Cerebellar nuclear complex (tissue), 1 donor: ENCODE results near the gene NOVA1.

Source experiments
- DNase-seq, 2 experiments: peaks; one replicate each; lab custom pipeline; 2025; lab: John Stamatoyannopoulos, UW

The NOVA1 gene

DNA sequence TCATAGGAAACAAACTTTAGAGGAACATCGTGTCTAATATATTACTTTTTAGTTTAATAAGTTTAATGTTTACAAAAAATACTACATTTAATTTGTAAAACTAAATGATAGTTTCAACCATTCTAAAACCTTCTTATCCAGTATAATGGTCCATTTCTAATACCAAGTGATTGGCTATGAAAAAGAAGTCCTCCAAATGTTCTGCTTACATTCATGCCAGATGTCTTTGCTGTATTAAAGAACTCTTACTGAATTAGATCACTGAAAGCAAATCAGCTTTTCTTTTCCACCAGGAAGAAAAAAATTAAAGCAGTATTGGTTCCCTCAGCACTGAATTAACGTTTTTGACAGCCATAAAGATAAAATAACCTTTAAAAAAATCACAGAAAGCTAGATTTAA is 3.7 kb downstream of the NOVA1 start:
- DNase-seq, result no peak

GRCh38 chr14:26593357-26593756 is 4.5 kb downstream of the NOVA1 start:
- no peak for DNase-seq

GRCh38 chr14:26589925-26590324 is 7.9 kb downstream of the NOVA1 start:
- peak in 1 of 2 experiments; percentile 22 for DNase-seq

- no peak for DNase-seq
These were observed 20.1 kb downstream of the NOVA1 start for GRCh38 chr14:26577711-26578110.

DNA sequence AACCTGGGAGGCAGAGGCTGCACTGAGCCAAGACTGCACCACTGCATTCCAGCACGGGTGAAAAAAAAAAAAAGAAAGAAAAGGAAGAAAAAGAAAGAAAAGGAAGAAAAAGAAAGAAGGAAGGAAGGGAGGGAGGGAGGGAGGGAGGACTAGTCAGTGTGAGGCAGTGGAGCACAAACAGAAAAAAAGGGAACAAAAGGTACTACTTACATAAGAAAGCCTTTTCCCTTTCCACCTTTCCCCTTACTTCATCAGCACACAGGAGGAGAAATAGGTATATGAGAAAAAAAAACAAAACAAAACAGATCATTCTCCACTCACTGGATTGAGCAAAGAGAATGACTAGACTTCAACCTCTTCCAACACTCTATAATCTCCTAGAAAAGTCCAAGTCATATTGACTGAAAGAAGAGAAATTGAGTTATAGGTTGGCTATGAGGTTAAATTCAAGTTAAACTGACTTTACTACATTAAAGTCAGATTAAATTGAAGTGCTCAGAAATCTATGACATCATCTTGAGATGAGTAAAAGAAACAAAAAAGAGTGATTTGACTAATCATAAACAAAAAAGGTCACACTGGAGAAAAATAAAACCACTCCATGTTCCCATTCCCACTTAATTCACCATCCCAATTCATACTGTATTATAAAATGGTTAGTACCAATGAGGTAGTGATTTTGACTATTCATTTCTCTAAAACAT is 43.6 kb downstream of the NOVA1 start:
- DNase-seq, result no peak

- DNase-seq, result peak in 1 of 2 experiments; percentile 6
These were observed 48.3 kb downstream of the NOVA1 start for GRCh38 chr14:26549571-26549970.

GRCh38 chr14:26548406-26548805 is 49.4 kb downstream of the NOVA1 start:
- DNase-seq, result no peak

GRCh38 chr14:26538176-26538575 is 59.7 kb downstream of the NOVA1 start:
- DNase-seq, result no peak

GRCh38 chr14:26531894-26532293 is 65.9 kb downstream of the NOVA1 start:
- no peak for DNase-seq

- no peak for DNase-seq
These were observed 69.2 kb downstream of the NOVA1 start for GRCh38 chr14:26528415-26529182.

- DNase-seq, result no peak
These were observed 70.7 kb downstream of the NOVA1 start for GRCh38 chr14:26527095-26527494.

- no peak for DNase-seq
These were observed 71.7 kb downstream of the NOVA1 start for GRCh38 chr14:26526137-26526536.

- no peak for DNase-seq
These were observed 72.7 kb downstream of the NOVA1 start for GRCh38 chr14:26525085-26525484.

DNA sequence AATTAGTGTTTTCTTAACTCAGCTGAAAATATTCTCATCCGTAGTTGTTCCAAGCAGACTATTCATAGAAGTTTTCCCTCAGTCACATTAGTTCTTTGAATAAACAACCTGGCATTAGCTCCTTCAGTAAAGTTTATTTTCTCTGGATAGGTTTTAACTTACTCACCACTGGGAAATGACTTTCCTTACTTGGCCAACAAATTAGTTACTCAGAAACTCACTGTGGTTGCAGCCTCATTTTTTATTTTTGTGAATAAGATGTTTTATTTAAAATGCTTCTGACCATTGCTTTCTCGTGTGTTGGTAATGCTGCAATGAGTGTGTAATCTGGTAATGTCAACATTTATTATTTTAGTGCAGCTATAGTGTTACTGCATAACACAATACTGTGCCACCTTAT is 74.9 kb downstream of the NOVA1 start:
- DNase-seq, result no peak

DNA sequence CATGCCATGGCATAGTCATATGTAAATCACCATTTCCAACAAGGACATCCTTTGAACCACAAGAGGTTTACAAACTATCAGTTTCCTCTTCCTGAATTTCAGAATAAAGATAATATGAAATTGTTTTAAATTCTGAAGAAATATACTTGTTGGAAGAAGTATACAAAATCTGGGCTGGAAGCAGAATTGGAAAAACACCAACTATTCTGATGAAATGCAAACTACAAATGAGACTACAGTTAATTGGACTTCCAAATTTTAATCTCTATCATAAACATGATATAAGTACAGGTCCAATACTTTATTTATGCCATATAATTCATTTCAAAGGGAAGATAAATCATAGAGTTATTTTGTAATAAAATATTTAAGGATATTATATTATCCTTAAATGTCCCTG is 80.1 kb downstream of the NOVA1 start:
- DNase-seq, result no peak

DNA sequence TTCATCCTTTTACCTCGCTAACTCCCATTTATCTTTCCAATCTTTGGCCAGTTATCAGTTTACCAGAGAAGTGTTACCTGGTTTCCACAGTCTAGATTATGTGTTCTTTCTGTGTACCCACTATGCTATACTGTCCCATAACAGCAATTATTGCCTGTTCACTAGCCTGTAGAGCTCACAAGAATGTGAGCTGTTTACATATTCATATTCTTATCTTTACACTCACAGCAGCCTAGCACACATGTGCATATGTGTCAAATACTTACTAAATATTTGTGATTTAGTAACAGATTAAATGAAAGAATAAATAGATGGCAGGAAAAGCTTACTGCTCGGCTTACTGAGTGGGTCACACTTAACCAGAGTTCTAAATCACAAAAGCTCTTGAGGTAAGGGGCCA is 97.8 kb downstream of the NOVA1 start:
- no peak for DNase-seq

- DNase-seq, result no peak
These were observed 98.3 kb downstream of the NOVA1 start for GRCh38 chr14:26499546-26499945.

DNA sequence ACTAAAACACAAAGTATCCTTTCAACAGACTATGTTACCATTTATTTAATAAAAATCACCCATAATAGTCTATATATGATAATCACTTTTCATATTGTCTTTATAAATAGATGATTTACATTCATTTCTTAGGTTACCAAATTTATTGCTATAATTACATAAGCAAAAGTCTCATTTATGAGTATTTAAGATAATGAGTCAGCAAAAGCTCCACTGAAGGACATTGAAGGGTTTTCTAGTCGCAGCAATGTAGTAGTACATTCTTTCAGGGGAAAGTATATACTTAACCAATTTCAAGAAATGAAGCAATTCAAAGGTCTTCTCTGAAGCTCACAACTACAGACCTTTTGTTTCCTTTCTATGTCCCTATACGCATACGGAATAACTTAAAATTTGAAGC is 110.9 kb downstream of the NOVA1 start:
- DNase-seq, result no peak

- DNase-seq, result no peak
These were observed 113.3 kb downstream of the NOVA1 start for GRCh38 chr14:26484562-26484961.

- no peak for DNase-seq
These were observed 118.9 kb downstream of the NOVA1 start for GRCh38 chr14:26478967-26479366.

- no peak for DNase-seq
These were observed 131.0 kb downstream of the NOVA1 start for GRCh38 chr14:26466862-26467261.

- DNase-seq, result no peak
These were observed 134.7 kb downstream of the NOVA1 start for GRCh38 chr14:26463136-26463535.

DNA sequence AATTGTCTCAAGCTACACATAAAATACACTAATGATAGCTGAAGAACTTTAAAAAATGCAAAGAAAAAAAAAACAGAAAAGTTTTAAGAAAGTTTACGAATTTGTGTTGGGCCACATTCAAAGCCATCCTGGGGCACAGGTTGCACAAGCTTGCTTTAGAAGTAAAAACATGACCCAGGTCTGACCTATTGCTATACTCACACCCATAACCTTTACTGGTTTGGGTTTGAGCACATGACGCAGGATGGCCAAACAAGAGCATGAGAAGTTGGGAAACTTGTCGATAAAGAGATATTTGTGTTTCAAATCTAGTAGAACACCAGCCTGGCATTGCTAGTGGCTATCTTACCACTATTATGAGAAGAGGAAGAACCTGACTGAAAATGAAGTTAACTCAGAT is 143.7 kb downstream of the NOVA1 start:
- no peak for DNase-seq
